OCI-LY1 (cell line): ENCODE results near the gene KRTAP10-10.

Experiments
- CTCF ChIP-seq: fragments of 200-600 bp; sonication (generic), shearing (Covaris generic); IDR thresholded peaks from 2 replicates; pipeline ENCODE4 v1.5.1; 2017; ENCODE audit warnings: mild to moderate bottlenecking, antibody characterized with exemption, low read length, moderate library complexity, mixed read lengths
- EZH2 ChIP-seq: fragments of 200-600 bp; sonication (generic), shearing (Covaris generic); IDR thresholded peaks from 2 replicates; pipeline ENCODE4 v1.8.0; 2017; ENCODE audit warnings: borderline replicate concordance, mixed run types, mild to moderate bottlenecking, antibody characterized with exemption, low read length, moderate library complexity, mixed read lengths

DNA sequence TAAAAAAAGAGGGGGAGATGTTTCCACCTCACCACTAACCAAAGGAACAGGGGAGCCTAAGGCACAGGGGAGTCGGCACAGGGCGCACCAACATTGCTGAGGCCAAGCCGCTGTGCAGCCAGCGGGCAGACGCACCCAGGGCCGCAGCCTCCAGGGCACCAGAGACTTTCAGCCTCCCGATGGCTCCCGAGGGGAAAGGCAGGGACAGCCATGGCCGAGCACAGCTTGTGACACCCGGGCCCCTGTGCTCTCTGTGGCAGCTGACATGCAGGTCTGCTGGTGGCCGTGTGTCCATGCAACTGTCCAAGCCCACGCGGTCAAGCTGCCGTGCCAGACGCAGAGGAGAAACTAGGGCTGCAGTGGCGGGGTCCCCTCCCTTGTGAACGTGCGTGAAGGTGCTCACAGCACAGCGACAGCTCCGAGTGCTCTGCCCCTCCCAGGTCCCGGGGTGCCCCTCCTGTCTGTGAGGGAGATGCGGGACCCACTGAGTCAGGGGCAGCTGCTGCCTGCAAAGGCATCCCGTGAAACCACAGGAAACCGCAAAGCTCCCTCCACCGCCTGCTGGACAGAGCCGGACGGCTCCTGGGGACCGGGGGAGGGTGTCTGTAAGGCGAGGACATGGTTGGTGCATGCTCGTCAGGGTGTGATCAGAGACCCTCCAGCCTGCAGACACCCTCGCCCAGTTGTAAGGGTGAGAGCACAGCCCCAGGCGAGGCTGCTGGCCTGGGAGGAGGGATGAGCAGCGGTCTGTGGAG lies 11.6 kb downstream of the KRTAP10-10 start:
- TF ChIP-seq CTCF (no peak), EZH2 (no peak)
